ENCODE data around the gene LRIG1. TPM values are rescaled to one million over a fixed set of nuclear protein-coding genes. Genes with fewer than 3 reads are reported as not detected.
A peak's percentile ranks its signal among the peaks of the same experiment; 100 is the strongest.

The LRIG1 gene, protein sequence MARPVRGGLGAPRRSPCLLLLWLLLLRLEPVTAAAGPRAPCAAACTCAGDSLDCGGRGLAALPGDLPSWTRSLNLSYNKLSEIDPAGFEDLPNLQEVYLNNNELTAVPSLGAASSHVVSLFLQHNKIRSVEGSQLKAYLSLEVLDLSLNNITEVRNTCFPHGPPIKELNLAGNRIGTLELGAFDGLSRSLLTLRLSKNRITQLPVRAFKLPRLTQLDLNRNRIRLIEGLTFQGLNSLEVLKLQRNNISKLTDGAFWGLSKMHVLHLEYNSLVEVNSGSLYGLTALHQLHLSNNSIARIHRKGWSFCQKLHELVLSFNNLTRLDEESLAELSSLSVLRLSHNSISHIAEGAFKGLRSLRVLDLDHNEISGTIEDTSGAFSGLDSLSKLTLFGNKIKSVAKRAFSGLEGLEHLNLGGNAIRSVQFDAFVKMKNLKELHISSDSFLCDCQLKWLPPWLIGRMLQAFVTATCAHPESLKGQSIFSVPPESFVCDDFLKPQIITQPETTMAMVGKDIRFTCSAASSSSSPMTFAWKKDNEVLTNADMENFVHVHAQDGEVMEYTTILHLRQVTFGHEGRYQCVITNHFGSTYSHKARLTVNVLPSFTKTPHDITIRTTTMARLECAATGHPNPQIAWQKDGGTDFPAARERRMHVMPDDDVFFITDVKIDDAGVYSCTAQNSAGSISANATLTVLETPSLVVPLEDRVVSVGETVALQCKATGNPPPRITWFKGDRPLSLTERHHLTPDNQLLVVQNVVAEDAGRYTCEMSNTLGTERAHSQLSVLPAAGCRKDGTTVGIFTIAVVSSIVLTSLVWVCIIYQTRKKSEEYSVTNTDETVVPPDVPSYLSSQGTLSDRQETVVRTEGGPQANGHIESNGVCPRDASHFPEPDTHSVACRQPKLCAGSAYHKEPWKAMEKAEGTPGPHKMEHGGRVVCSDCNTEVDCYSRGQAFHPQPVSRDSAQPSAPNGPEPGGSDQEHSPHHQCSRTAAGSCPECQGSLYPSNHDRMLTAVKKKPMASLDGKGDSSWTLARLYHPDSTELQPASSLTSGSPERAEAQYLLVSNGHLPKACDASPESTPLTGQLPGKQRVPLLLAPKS
- total RNA-seq (2011; cell fraction: chromatin; rRNA removed; ENCODE audit: low replicate concordance) = 0.12 TPM in 1 of 2 replicates, not detected in the other
- 0.17 and 0.26 TPM in 2 replicates for total RNA-seq (2011; cell fraction: nucleolus; rRNA removed)
- total RNA-seq (2011; cell fraction: nucleoplasm; rRNA removed) = 0.37 and 1.6 TPM in 2 replicates
- total RNA-seq (2014; rRNA removed) (0.16 and 0.18 TPM in 2 replicates), total RNA-seq (2014; rRNA removed; fragmentation: Illumina TruSeq; extraction: Trizol) (not detected in 2 replicates), total RNA-seq (2015; rRNA removed; fragmentation: Illumina TruSeq; extraction: Trizol) (not detected in 2 replicates), total RNA-seq (2021) (0.29 and 0.38 TPM in 2 replicates), polyA plus RNA-seq (2011; rRNA removed) (0.01 TPM in 1 of 2 replicates, not detected in the other), polyA plus RNA-seq (2014; fragmentation: Illumina TruSeq; extraction: Trizol) (0.06 and 0.07 TPM in 2 replicates), polyA plus RNA-seq (2014; fragmentation: Nextera tagmentation; extraction: Ambion mirVana) (under 1 TPM; 0.06 to 0.18 TPM), polyA plus RNA-seq (2014; rRNA removed) (0.05 and 0.08 TPM in 2 replicates), polyA minus RNA-seq (2011; rRNA and poly(A)+ RNA removed) (0.49 TPM in 1 of 2 replicates, not detected in the other), Bru-seq, nascent RNA (percentile 19 among the genes with signal in this experiment), BruChase-seq, experiment 1, labeled RNA remaining after a 2-hour chase (percentile 19 among the genes with signal in this experiment), BruChase-seq, experiment 2, labeled RNA remaining after a 6-hour chase (percentile 19 among the genes with signal in this experiment)
- polyA plus RNA-seq (2011; cell fraction: cytosol; rRNA removed) = 0.01 TPM in 1 of 2 replicates, not detected in the other
- polyA plus RNA-seq (2011; cell fraction: nucleus; rRNA removed) = 0.09 TPM in 1 of 2 replicates, not detected in the other
- 0.13 and 0.46 TPM in 2 replicates for polyA plus RNA-seq (2012)
- not detected in 2 replicates for polyA minus RNA-seq (2011; cell fraction: cytosol; rRNA and poly(A)+ RNA removed)
- not detected in 2 replicates for polyA minus RNA-seq (2011; cell fraction: nucleus; rRNA and poly(A)+ RNA removed)
- long read RNA-seq, experiment 1 = 0 reads
- long read RNA-seq, experiment 2, partial matches to known transcripts = 1 of 1 reads
- long read RNA-seq, experiment 2, other reads (novel, unspliced or antisense) = 0 of 1 reads
- long read RNA-seq, experiment 3 = 0 reads

DNA sequence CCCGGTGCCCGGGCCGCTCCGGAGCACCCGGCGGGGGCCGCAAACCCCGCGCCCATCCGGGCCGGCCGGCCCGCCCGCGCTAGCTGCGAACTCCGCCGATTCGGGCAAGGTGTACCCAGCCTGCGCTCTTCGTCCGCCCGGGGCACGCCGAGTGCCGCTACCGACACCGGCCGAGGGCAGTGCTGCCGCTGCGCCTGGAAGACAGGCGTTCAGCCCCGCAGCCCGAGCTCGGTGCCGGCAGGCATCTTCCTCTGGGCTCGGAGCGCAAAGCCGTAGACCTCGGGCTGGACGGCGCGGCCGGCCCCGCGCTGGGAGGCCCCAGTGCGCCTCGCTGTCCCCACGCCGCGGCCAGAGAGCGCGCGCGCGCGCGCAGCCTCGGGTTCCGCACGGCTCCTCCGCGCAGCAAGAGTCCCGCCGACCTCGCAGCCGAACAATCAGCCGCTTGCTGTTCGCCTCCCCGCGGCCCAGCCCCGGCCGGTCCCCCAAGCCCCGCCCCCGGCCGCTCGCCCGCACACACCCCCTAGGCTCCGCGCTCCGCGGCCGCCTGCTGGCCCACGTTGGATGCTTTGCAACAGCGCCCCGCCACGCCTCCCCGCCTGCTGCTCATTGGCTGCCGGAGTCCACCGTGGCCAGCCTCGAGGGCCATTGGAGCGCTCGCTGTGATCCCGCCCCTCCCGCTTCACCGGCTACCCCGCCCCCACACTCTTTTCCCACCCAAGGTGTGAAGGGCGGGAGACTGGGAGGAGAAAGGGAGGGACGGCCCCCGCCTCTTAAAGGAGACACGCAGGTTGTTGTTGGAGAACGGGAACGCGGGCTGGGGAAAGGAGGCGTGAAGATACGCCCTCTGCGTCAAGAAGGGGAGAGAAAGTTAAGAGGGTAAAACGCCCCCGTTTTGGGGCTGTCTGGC is at the start of gene LRIG1:
Gene LRIG1 (minus strand): TSS at position 447 of the 907 bp plus-strand sequence. CDS start 615 bp downstream, outside the sequence.
- H3K4me1 ChIP-seq (replicated peaks in 1 of 2; ENCODE audit: control insufficient read depth in 2 of 2, insufficient read depth in 2 of 2, low read length in 2 of 2) = peaks cover 0 to 10% of the 10 kb centered on the region in 2 experiments; a peak in 2 of 5 replicates
- H3K4me3 ChIP-seq = peak within 1 kb of the TSS; percentile 33; the same call in 1 of the 2 replicates
- ChIA-PET POLR2A (no interaction called here), CTCF (ENCODE audit: low intra/inter-chr PET ratio) (no interaction called here)
- no peaks in the 10 kb centered on the region for H3K79me2 ChIP-seq (ENCODE audit: control insufficient read depth, insufficient read depth, low read length)
- in situ Hi-C loops (cut with MboI) = no loop called here
- ATAC-seq = peak; percentile 100
- no peaks in the 10 kb centered on the region for H3K9me1 ChIP-seq (ENCODE audit: control insufficient read depth, insufficient read depth, low read length)
- intact Hi-C loops (cut with micrococcal nuclease) = loop anchor here (10.0 kb wide), 1 partner anchor 64 kb away; no protein-coding TSS in a partner anchor
- H3K27ac ChIP-seq (ENCODE audit: extremely low read depth, low read depth, low read length) = no peak within 1 kb of the TSS
- BruUV-seq (replicated peaks) = no TSS peak
- FAIRE-seq = peak; percentile 71
- peak within 1 kb of the TSS; percentile 72 for H3K4me2 ChIP-seq (ENCODE audit: insufficient read depth, low read length)
- H4K20me1 ChIP-seq (replicated peaks; ENCODE audit: control insufficient read depth, insufficient read depth, low read length) = no peaks in the 10 kb centered on the region
- no peaks in the 10 kb centered on the region; a peak in 1 of 5 replicates for H3K27me3 ChIP-seq (ENCODE audit: control insufficient read depth in 2 of 2, insufficient read depth in 2 of 2, low read length in 2 of 2)
- no peaks in the 10 kb centered on the region for H3K9me3 ChIP-seq (replicated peaks; ENCODE audit: control insufficient read depth, insufficient read depth, low read depth, low read length)
- WGBS (ENCODE audit: insufficient coverage, low coverage, missing lambda C conversion rate) = under 1% methylated on average over 13 of the region's 109 CpGs
- H3K9ac ChIP-seq (ENCODE audit: insufficient read depth in 1 of 2, low read depth in 2 of 2, low read length in 2 of 2) = peak within 1 kb of the TSS in 1 of 2 experiments; percentile 76; a peak in 2 of 4 replicates
- peak; percentile 92 to 96 (median 94) for DNase-seq (ENCODE audit: extremely low read depth in 1 of 4, low spot score in 3 of 4)
- no peaks in the 10 kb centered on the region for H3K36me3 ChIP-seq (ENCODE audit: control insufficient read depth, insufficient read depth, low read length)
- peak within 1 kb of the TSS; percentile 84 for H2AFZ ChIP-seq (ENCODE audit: low read depth, low read length)
- TF ChIP-seq ARID2 (IDR thresholded peaks at IDR 0.05) = no peak
- TF ChIP-seq CCNT2 (IDR thresholded peaks at IDR 0.05; ENCODE audit: borderline replicate concordance, extremely low read depth, insufficient read length, low read depth, low read length) = peak; percentile 46
- TF ChIP-seq, protein P1, sequence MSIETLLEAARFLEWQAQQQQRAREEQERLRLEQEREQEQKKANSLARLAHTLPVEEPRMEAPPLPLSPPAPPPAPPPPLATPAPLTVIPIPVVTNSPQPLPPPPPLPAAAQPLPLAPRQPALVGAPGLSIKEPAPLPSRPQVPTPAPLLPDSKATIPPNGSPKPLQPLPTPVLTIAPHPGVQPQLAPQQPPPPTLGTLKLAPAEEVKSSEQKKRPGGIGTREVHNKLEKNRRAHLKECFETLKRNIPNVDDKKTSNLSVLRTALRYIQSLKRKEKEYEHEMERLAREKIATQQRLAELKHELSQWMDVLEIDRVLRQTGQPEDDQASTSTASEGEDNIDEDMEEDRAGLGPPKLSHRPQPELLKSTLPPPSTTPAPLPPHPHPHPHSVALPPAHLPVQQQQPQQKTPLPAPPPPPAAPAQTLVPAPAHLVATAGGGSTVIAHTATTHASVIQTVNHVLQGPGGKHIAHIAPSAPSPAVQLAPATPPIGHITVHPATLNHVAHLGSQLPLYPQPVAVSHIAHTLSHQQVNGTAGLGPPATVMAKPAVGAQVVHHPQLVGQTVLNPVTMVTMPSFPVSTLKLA (conservative IDR thresholded peaks at IDR 0.05) = peak in 1 of 2 experiments; percentile 63; a peak in 1 of 4 replicates
- TF ChIP-seq, protein P2, sequence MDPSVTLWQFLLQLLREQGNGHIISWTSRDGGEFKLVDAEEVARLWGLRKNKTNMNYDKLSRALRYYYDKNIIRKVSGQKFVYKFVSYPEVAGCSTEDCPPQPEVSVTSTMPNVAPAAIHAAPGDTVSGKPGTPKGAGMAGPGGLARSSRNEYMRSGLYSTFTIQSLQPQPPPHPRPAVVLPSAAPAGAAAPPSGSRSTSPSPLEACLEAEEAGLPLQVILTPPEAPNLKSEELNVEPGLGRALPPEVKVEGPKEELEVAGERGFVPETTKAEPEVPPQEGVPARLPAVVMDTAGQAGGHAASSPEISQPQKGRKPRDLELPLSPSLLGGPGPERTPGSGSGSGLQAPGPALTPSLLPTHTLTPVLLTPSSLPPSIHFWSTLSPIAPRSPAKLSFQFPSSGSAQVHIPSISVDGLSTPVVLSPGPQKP (CRISPR knock-in tag; IDR thresholded peaks at IDR 0.05) = no peak
- no peak for TF ChIP-seq ZBED1 (IDR thresholded peaks at IDR 0.05)
- TF ChIP-seq CXXC5 (CRISPR knock-in tag; IDR thresholded peaks at IDR 0.05) = peak; percentile 59
